Adrenal gland (tissue), 12 donors: ENCODE data around the gene ARHGAP30. TPM values are rescaled to one million over a fixed set of nuclear protein-coding genes. Genes with fewer than 3 reads are reported as not detected.

Experiments
- DNase-seq, 7 donors: peaks; one replicate each; pipeline ENCODE4 v3.0.0-alpha.2; 2019 to 2020
- H3K27ac ChIP-seq, 5 donors: fragments of 200-600 bp; sonication (generic) in 4 of 5; 1 replicate in 3 of 5; 2 replicates in 2 of 5; pipeline versions ENCODE4 v1.5.1 to v1.8.0; 2016 to 2020; ENCODE audit warnings: mild to moderate bottlenecking in 1 of 5
- H3K27me3 ChIP-seq: fragments of 200-600 bp; 2 replicates; pipeline ENCODE4 v1.8.0; 2021
- H3K36me3 ChIP-seq, 2 donors: fragments of 200-600 bp; replicated peaks in 1 of 2; 1 replicate in 1 of 2; 2 replicates in 1 of 2; pipeline versions ENCODE4 v1.5.1 to v1.8.0; 2018 to 2022
- H3K4me1 ChIP-seq, 2 donors: fragments of 200-600 bp; replicated peaks in 1 of 2; 1 replicate in 1 of 2; 2 replicates in 1 of 2; pipeline versions ENCODE4 v1.5.1 to v1.8.0; 2018 to 2021
- H3K4me3 ChIP-seq, 4 donors: fragments of 200-600 bp; sonication (generic) in 3 of 4; one replicate each; pipeline ENCODE4 v1.5.1; 2016 to 2018
- H3K9me3 ChIP-seq, 3 donors: fragments of 200-600 bp; sonication (generic) in 1 of 3; replicated peaks in 1 of 3; 1 replicate in 2 of 3; 2 replicates in 1 of 3; pipeline versions ENCODE4 v1.5.1 to v1.8.0; 2016 to 2021
- POLR2A ChIP-seq, 2 donors: fragments of 450-650 bp; IDR thresholded peaks; one replicate each; pipeline ENCODE4 v1.6.1; 2017; ENCODE audit warnings: antibody characterized with exemption in 2 of 2, mild to moderate bottlenecking in 2 of 2, moderate library complexity in 1 of 2
- WGBS, 4 donors: extraction: QIAGEN DNeasy Blood & Tissue Kit in 2 of 4; methylation state at CpG; one replicate each; pipeline versions ENCODE4 v1.1.5 to v1.1.7; 2013 to 2017; 5-methylcytosine and 5-hydroxymethylcytosine counted together
- intact Hi-C, 2 donors: fragments of 100-400 bp; cut with DNase I; formaldehyde crosslinking; loops; one replicate each; pipeline versions ENCODE4 v1.14.1 to v1.15.0; 2022 to 2023
- polyA plus RNA-seq, 3 donors: library from polyadenylated mRNA; stranded (reverse); fragments of 200-250 nt in 2 of 3; fragments of 350-450 nt in 1 of 3; fragmentation: Illumina TruSeq in 1 of 3; extraction: RNeasy Lipid Tissue Mini Kit (QIAGEN cat#74804) in 1 of 3; gene quantifications; one replicate each; pipeline ENCODE4 v1.2.3, GENCODE V29; 2013 to 2014
- total RNA-seq, 9 donors: library from RNA; depleted of rRNA in 4 of 9; stranded (reverse); fragments of >200 nt in 4 of 9; fragments of 120-200 nt in 1 of 9; fragmentation: NEBNext Ultra II Directional in 1 of 9; extraction: Animal tissue kit (Norgen Biotek cat#: 25700) in 1 of 9; gene quantifications; one replicate each; pipeline versions ENCODE4 v1.1.0 to v1.2.4, GENCODE V29; 2013 to 2023
- TF ChIP-seq, protein P1 (sequence below), 6 experiments: fragments of 450-650 bp in 4 of 6; fragments of 200-600 bp in 2 of 6; sonication (generic) in 1 of 6; IDR thresholded peaks; 1 replicate in 5 of 6; 2 replicates in 1 of 6; pipeline versions ENCODE4 v1.5.1 to v1.8.0; 2016 to 2021; ENCODE audit warnings: antibody characterized with exemption in 6 of 6, mild to moderate bottlenecking in 2 of 6, moderate library complexity in 1 of 6
- donor health status: healthy with polysubstance abuse.
- donor health status: Bipolar disorder and iron deficiency.
- donor health status: DM: yes; HTN: yes; CAD: no.
- donor health status: DM: no; HTN: no; CAD: no.
- donor health status: DM: no; HTN: no; CAD: no.
- donor health status: DM: yes; HTN: yes; CAD: no.

The ARHGAP30 gene
- total and polyA plus RNA-seq, 12 donors = 0.89 to 17.5 (median 9.9) TPM

DNA sequence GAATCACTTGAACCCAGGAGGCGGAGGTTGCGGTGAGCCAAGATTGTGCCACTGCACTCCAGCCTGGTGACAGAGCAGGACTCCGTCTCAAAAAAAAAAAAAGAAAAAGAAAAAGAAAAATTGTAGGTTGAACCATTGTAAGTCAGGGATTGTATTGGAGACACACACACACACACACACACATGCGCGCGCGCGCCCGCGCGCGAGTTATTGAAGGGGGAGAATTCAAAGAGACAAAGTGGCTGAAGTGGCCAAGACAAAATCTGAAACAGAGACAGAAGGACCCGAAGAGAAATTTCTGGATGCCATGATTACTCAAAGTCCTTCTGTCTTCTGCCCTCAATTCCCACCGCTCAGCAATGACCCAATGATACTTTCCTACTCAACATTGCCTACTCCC lies 24.8 kb upstream of the ARHGAP30 start:
- Histone ChIP-seq H3K9me3 (no peaks in the 10 kb centered on the region), H3K4me1 (peaks cover 6 to 7% of the 10 kb centered on the region in 2 donors), H3K27me3 (no peaks in the 10 kb centered on the region), H3K36me3 (no peaks in the 10 kb centered on the region), H3K4me3 (no peak overlapping the region), H3K27ac (no peak overlapping the region)
- no peak for DNase-seq
- WGBS, 4 donors = 92 to 97% (median 96%) methylated on average over 14 of the region's 14 CpGs
- no peak for TF ChIP-seq POLR2A (IDR thresholded peaks at IDR 0.05)
- TF ChIP-seq, protein P1, sequence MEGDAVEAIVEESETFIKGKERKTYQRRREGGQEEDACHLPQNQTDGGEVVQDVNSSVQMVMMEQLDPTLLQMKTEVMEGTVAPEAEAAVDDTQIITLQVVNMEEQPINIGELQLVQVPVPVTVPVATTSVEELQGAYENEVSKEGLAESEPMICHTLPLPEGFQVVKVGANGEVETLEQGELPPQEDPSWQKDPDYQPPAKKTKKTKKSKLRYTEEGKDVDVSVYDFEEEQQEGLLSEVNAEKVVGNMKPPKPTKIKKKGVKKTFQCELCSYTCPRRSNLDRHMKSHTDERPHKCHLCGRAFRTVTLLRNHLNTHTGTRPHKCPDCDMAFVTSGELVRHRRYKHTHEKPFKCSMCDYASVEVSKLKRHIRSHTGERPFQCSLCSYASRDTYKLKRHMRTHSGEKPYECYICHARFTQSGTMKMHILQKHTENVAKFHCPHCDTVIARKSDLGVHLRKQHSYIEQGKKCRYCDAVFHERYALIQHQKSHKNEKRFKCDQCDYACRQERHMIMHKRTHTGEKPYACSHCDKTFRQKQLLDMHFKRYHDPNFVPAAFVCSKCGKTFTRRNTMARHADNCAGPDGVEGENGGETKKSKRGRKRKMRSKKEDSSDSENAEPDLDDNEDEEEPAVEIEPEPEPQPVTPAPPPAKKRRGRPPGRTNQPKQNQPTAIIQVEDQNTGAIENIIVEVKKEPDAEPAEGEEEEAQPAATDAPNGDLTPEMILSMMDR (IDR thresholded peaks at IDR 0.05) = no peak
- intact Hi-C loops = loop anchor here in 1 of 2 donors (5.0 kb wide), 1 partner anchor 87 kb away; no protein-coding TSS in a partner anchor

GRCh38 chr1:161092621-161093028 lies 22.9 kb upstream of the ARHGAP30 start:
- no peaks in the 10 kb centered on the region for H3K4me1 ChIP-seq
- WGBS, 4 donors = 64 to 88% (median 84%) methylated on average over 3 of the region's 3 CpGs
- H3K27ac ChIP-seq = no peak overlapping the region
- no peaks in the 10 kb centered on the region for H3K9me3 ChIP-seq
- no peak for DNase-seq
- no peaks in the 10 kb centered on the region for H3K27me3 ChIP-seq
- no peak for TF ChIP-seq POLR2A (IDR thresholded peaks at IDR 0.05)
- intact Hi-C loops = loop anchor here in 1 of 2 donors (5.0 kb wide), 1 partner anchor 85 kb away; no protein-coding TSS in a partner anchor
- no peaks in the 10 kb centered on the region for H3K36me3 ChIP-seq
- H3K4me3 ChIP-seq = no peak overlapping the region

- H3K4me3 ChIP-seq = no peak overlapping the region
- intact Hi-C loops = loop anchor here in 1 of 2 donors (5.0 kb wide), 1 partner anchor 85 kb away; no protein-coding TSS in a partner anchor
- H3K27ac ChIP-seq = no peak overlapping the region
- TF ChIP-seq, protein P1 (IDR thresholded peaks at IDR 0.05) = no peak
- TF ChIP-seq POLR2A (IDR thresholded peaks at IDR 0.05) = no peak
- no peaks in the 10 kb centered on the region for H3K9me3 ChIP-seq
- whole genome bisulfite sequencing, 4 donors = 89 to 92% (median 91%) methylated on average over 7 of the region's 7 CpGs
- no peak for DNase-seq
- H3K36me3 ChIP-seq = no peaks in the 10 kb centered on the region
- H3K27me3 ChIP-seq = no peaks in the 10 kb centered on the region
- H3K4me1 ChIP-seq = no peaks in the 10 kb centered on the region
Measured at GRCh38 chr1:161091796-161092507, 22.3 kb upstream of the ARHGAP30 start.

DNA sequence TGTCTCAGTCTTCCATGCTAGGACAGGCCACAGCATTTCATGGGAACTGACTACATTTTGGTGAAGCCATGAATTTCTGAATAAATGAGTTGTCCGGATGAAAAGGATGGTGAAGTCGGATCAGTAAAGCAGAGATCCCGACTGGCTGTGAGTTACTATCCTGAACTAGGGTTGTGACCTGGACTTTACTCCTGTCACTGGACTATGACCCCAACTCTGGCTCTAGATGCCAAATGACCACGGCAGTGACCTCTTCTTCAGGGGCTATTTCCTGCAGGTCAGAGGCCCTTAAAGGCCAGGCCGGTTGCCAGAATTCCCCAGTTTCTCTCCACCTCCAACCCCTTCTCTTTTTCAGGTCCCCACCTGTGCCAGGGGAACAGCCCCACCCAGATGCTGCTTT lies 21.4 kb upstream of the ARHGAP30 start:
- 82 to 92% (median 88%) methylated on average over 4 to 5 of the region's 5 CpGs for WGBS, 4 donors
- H3K4me3 ChIP-seq = no peak overlapping the region
- H3K27ac ChIP-seq = no peak overlapping the region
- H3K4me1 ChIP-seq = no peaks in the 10 kb centered on the region
- no peaks in the 10 kb centered on the region for H3K27me3 ChIP-seq
- H3K36me3 ChIP-seq = no peaks in the 10 kb centered on the region
- TF ChIP-seq, protein P1 (IDR thresholded peaks at IDR 0.05) = no peak
- no peak for TF ChIP-seq POLR2A (IDR thresholded peaks at IDR 0.05)
- intact Hi-C loops = loop anchor here in 1 of 2 donors (5.0 kb wide), 1 partner anchor 84 kb away; no protein-coding TSS in a partner anchor
- DNase-seq = no peak
- H3K9me3 ChIP-seq = no peaks in the 10 kb centered on the region
